Transverse colon (tissue), 4 donors: ENCODE data around the gene TNNI3K. TPM values are rescaled to one million over a fixed set of nuclear protein-coding genes. Genes with fewer than 3 reads are reported as not detected.
"Not testable (repeated sequence)": the region's sequence is repeated elsewhere in the genome, so short reads cannot be mapped to it uniquely, and the experiment has no call there.

Source experiments
- DNase-seq: peaks from one replicate; pipeline ENCODE4 v3.0.0-alpha.2; 2019
- H3K27ac ChIP-seq, 4 donors: fragments of 200-600 bp; sonication (generic); 2 replicates each; pipeline ENCODE4 v1.5.1; 2016 to 2018; ENCODE audit warnings: inconsistent platforms in 4 of 4
- H3K27me3 ChIP-seq: fragments of 200-600 bp; sonication (generic); 2 replicates; pipeline ENCODE4 v1.5.1; 2017; ENCODE audit warnings: inconsistent platforms
- H3K36me3 ChIP-seq, 4 donors: fragments of 200-600 bp; sonication (generic); 2 replicates each; pipeline ENCODE4 v1.5.1; 2017 to 2019; ENCODE audit warnings: inconsistent platforms in 4 of 4
- H3K4me1 ChIP-seq, 4 donors: fragments of 200-600 bp; sonication (generic); 2 replicates each; pipeline ENCODE4 v1.5.1; 2017 to 2020; ENCODE audit warnings: inconsistent platforms in 4 of 4
- H3K4me3 ChIP-seq, 4 donors: fragments of 200-600 bp; sonication (generic); 1 replicate in 1 of 4; 2 replicates in 3 of 4; pipeline versions ENCODE4 v1.5.1 to v1.6.1; 2017 to 2019; ENCODE audit warnings: inconsistent platforms in 4 of 4
- H3K9me3 ChIP-seq, 2 donors: fragments of 200-600 bp; sonication (generic); 2 replicates each; pipeline ENCODE4 v1.5.1; 2017 to 2019; ENCODE audit warnings: inconsistent platforms in 2 of 2
- EP300 ChIP-seq: sonication (generic); formaldehyde crosslinking; IDR thresholded peaks from one replicate; pipeline ENCODE4 v1.6.1; 2017; ENCODE audit warnings: antibody characterized with exemption, low read depth
- POLR2A ChIP-seq: fragments of 450-650 bp; IDR thresholded peaks from one replicate; pipeline ENCODE4 v1.6.1; 2016; ENCODE audit warnings: antibody characterized with exemption, mild to moderate bottlenecking, moderate library complexity
- POLR2AphosphoS5 ChIP-seq, 3 donors: sonication (generic); formaldehyde crosslinking; IDR thresholded peaks; one replicate each; pipeline ENCODE4 v1.6.1; 2016; ENCODE audit warnings: antibody characterized with exemption in 3 of 3
- WGBS, 2 donors: methylation state at CpG; one replicate each; pipeline ENCODE4 v1.1.5; 2018; ENCODE audit warnings: low coverage in 1 of 2; 5-methylcytosine and 5-hydroxymethylcytosine counted together
- in situ Hi-C, 4 donors: fragments of 200-750 bp; cut with MboI; loops; one replicate each; pipeline versions ENCODE4 v1.15.0 to v1.15.1; 2017; ENCODE audit warnings: low sequenced_read_pairs in 3 of 4, low pct_ligation_motif_present in 1 of 4, low pct_unique_long_range_greater_than_20kb in 1 of 4
- intact Hi-C: fragments of 100-400 bp; cut with DNase I; formaldehyde crosslinking; loops from one replicate; pipeline ENCODE4 v1.15.1; 2023; ENCODE audit warnings: low total_unique reads
- total RNA-seq, 4 donors: library from RNA; depleted of rRNA; stranded (reverse); fragments of >200 nt; gene quantifications; one replicate each; pipeline ENCODE4 v1.1.0, GENCODE V29; 2016
- TF ChIP-seq, protein P1 (sequence below), 5 experiments: fragments of 200-600 bp in 3 of 5; fragments of 450-650 bp in 2 of 5; sonication (generic) in 3 of 5; IDR thresholded peaks; 1 replicate in 2 of 5; 2 replicates in 3 of 5; pipeline ENCODE4 v1.5.1; 2016 to 2017; ENCODE audit warnings: antibody characterized with exemption in 5 of 5, inconsistent platforms in 3 of 5, mild to moderate bottlenecking in 2 of 5, moderate library complexity in 1 of 5

The TNNI3K gene
- total RNA-seq, 4 donors from 2014 or later = 0.95 to 14.2 (median 2.9) TPM; not detected in 1

DNA sequence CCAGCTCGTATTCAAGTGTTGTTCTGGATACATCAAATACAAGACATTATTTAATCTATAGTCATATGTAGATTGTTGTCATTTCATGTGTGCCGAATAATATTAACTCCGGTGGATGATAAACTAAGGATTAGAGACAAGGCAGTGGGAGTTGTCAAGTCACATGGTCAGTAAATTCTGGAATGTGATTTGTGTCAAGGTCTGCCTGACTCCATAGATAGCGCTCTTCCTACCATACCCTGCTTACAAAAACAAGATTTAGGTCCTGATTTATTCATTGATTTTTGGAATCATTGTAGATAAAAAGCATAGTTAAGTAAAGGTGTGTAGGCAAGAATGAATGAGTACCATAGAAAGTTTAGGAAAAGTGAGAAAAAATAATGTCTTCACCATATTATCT, 2.6 kb downstream of the TNNI3K start:
- no peaks in the 10 kb centered on the region for H3K4me1 ChIP-seq
- WGBS, 2 donors = 86 to 88% methylated on average over 4 of the region's 4 CpGs
- H3K36me3 ChIP-seq = no peaks in the 10 kb centered on the region
- no peak for DNase-seq
- no peak overlapping the region for H3K27ac ChIP-seq
- intact Hi-C loops = no loop called here
- in situ Hi-C loops = no loop called here
- no peaks in the 10 kb centered on the region for H3K27me3 ChIP-seq
- H3K4me3 ChIP-seq = no peak overlapping the region
- TF ChIP-seq, protein P1, sequence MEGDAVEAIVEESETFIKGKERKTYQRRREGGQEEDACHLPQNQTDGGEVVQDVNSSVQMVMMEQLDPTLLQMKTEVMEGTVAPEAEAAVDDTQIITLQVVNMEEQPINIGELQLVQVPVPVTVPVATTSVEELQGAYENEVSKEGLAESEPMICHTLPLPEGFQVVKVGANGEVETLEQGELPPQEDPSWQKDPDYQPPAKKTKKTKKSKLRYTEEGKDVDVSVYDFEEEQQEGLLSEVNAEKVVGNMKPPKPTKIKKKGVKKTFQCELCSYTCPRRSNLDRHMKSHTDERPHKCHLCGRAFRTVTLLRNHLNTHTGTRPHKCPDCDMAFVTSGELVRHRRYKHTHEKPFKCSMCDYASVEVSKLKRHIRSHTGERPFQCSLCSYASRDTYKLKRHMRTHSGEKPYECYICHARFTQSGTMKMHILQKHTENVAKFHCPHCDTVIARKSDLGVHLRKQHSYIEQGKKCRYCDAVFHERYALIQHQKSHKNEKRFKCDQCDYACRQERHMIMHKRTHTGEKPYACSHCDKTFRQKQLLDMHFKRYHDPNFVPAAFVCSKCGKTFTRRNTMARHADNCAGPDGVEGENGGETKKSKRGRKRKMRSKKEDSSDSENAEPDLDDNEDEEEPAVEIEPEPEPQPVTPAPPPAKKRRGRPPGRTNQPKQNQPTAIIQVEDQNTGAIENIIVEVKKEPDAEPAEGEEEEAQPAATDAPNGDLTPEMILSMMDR (IDR thresholded peaks at IDR 0.05) = no peak
- TF ChIP-seq POLR2A (no peak), POLR2AphosphoS5 (IDR thresholded peaks at IDR 0.05) (no peak), EP300 (no peak)
- H3K9me3 ChIP-seq = no peaks in the 10 kb centered on the region

DNA sequence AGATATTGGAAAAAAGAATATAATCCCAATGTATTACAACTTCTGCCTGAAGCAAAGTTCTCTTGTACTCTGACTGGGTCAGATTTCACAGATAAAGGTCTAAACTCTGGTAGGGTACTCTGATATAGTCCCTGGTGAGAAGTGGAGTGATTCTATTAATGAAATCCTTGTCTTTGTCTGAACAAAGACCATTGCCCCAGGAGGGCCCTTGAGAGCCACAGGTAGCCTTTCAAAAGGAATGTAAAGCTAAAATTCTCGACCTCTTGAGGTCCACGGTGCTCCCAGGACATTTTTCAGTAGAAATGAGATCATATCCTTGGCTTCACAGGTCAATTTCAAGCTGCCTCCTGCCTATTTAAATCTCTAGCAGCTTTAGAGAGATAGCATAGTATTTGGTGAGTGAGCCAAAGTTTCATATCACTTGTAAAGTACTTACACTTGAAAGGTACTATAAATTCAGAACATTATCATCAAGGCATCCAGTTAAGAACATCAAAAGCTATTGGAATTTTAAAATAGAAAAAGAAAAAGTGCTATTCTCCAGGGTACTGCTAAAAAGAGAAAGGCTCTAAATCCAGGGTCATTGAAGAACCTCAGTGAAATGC, 10.1 kb downstream of the TNNI3K start:
- Histone ChIP-seq H3K36me3 (no peaks in the 10 kb centered on the region), H3K9me3 (no peaks in the 10 kb centered on the region), H3K27ac (no peak overlapping the region), H3K27me3 (no peaks in the 10 kb centered on the region), H3K4me1 (no peaks in the 10 kb centered on the region), H3K4me3 (no peak overlapping the region)
- WGBS, 2 donors = 39 to 60% methylated on average over 1 to 2 of the region's 2 CpGs
- TF ChIP-seq POLR2A (no peak), EP300 (no peak), POLR2AphosphoS5 (IDR thresholded peaks at IDR 0.05) (no peak)
- TF ChIP-seq, protein P1 (IDR thresholded peaks at IDR 0.05) = no peak
- no peak for DNase-seq
- in situ Hi-C loops = no loop called here
- intact Hi-C loops = no loop called here

DNA sequence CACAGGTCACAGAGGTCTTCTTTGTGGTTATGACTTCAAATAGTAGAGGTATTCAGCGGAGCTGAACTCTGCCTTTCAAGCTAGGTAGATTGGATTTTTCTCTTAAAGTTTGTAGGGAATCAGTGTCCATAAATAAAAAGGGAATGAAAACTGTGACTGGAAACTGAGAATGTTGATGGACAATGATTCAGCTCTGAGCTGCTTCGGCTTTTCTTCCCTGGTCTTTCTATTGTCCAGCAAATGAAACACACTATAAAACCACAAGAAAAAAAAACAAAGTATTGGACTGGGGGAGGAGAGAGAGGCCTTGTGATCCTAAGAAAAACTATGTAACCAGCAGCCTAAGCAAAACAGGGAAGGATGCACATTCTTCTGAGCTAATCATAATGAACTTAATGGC, 11.1 kb downstream of the TNNI3K start:
- WGBS, 2 donors = 87 to 94% methylated on average over 2 of the region's 2 CpGs
- no peak overlapping the region for H3K4me3 ChIP-seq
- no peak overlapping the region for H3K27ac ChIP-seq
- H3K36me3 ChIP-seq = no peaks in the 10 kb centered on the region
- no peaks in the 10 kb centered on the region for H3K4me1 ChIP-seq
- no peaks in the 10 kb centered on the region for H3K27me3 ChIP-seq
- TF ChIP-seq POLR2AphosphoS5 (IDR thresholded peaks at IDR 0.05) = no peak
- TF ChIP-seq POLR2A = no peak
- TF ChIP-seq, protein P1 (IDR thresholded peaks at IDR 0.05) = no peak
- no peak for TF ChIP-seq EP300
- no peak for DNase-seq
- in situ Hi-C loops (no loop called here), intact Hi-C loops (no loop called here)
- no peaks in the 10 kb centered on the region for H3K9me3 ChIP-seq

DNA sequence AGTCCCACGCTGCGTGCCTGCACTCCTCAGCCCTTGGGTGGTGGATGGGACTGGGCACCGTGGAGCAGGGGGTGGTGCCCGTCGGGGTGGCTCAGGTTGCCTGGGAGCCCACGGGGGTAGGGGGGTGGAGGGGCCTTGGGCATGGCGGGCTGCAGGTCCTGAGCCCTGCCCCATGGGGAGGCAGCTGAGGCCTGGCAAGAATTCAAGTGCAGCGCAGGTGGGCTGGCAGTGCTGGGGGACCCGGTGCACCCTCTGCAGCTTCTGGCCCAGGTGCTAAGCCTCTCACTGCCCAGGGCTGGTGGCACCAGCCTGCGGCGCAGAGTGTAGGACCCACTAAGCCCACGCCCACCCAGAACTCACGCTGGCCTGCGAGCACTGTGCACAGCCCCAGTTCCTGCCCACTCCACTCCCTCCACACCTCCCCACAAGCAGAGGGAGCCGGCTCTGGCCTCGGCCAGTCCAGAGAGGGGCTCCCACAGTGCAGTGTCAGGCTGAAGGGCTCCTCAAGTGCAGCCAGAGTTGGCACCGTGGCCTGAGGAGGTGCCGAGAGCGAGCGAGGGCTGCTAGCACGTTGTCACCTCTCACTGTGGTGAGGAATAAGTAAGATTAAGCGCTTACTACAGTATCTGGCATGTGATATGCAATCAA, 12.8 kb downstream of the TNNI3K start:
- H3K4me1 ChIP-seq = no peaks in the 10 kb centered on the region
- no peak for TF ChIP-seq POLR2AphosphoS5 (IDR thresholded peaks at IDR 0.05)
- no peak for TF ChIP-seq POLR2A
- no peak for TF ChIP-seq EP300
- TF ChIP-seq, protein P1 (IDR thresholded peaks at IDR 0.05) = no peak
- intact Hi-C loops = no loop called here
- no peak overlapping the region for H3K27ac ChIP-seq
- DNase-seq = no peak
- H3K4me3 ChIP-seq = no peak overlapping the region
- no peaks in the 10 kb centered on the region for H3K27me3 ChIP-seq
- in situ Hi-C loops = no loop called here
- H3K9me3 ChIP-seq = no peaks in the 10 kb centered on the region
- no peaks in the 10 kb centered on the region for H3K36me3 ChIP-seq
- 87 to 100% methylated on average over 1 to 20 of the region's 22 CpGs for WGBS, 2 donors

DNA sequence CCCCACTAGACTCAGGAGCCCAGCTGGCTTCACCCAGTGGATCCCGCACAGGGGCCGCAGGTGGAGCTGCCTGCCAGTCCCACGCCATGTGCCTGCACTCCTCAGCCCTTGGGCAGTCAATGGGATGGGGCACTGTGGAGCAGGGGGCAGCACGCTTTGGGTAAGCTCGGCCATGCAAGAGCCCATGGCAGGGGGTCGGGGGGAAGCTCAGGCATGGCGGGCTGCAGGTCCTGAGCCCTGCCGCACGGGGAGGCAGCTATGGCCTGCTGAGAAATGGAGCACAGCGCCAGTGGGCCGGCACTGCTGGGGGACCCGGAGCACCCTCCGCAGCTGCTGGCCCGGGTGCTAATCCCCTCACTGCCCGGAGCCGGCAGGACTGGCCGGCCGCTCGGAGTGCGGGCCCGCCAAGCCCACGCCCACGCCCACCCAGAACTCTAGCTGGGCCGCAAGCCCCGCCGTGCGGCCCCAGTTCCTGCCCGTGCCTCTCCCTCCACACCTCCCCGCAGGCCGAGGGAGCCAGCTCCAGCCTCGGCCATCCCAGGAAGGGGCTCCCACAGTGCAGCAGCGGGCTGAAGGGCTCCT, 18.1 kb downstream of the TNNI3K start:
- in situ Hi-C loops, H3K4me1 ChIP-seq, H3K27me3 ChIP-seq, intact Hi-C loops, H3K9me3 ChIP-seq, H3K27ac ChIP-seq, H3K36me3 ChIP-seq, DNase-seq, H3K4me3 ChIP-seq: not testable (repeated sequence)
- WGBS, 2 donors = 95% methylated on average over 18 of the region's 32 CpGs; no CpG with 5 or more reads in 1 of the 2 donors
